HepG2 (cell line): ENCODE results near the gene IKZF3. TPM values are rescaled to one million over a fixed set of nuclear protein-coding genes. Genes with fewer than 3 reads are reported as not detected.

Experiments used
- AKAP8 ChIP-seq: sonication (generic); formaldehyde crosslinking; IDR thresholded peaks from 2 replicates; pipeline ENCODE4 v1.5.1; 2020; ENCODE audit warnings: mild to moderate bottlenecking, missing genetic modification reagents
- FOXJ3 ChIP-seq: sonication (generic); formaldehyde crosslinking; IDR thresholded peaks from 2 replicates; pipeline ENCODE4 v1.4.0; 2020; ENCODE audit warnings: missing genetic modification reagents, mild to moderate bottlenecking, borderline replicate concordance
- GPBP1L1 ChIP-seq: sonication (generic); formaldehyde crosslinking; IDR thresholded peaks from 2 replicates; pipeline ENCODE4 v1.5.0; 2020; ENCODE audit warnings: mild to moderate bottlenecking, missing genetic modification reagents
- GTF3A ChIP-seq: sonication (generic); formaldehyde crosslinking; conservative IDR thresholded peaks from 2 replicates; pipeline ENCODE4 v1.4.0; 2020; ENCODE audit warnings: mild to moderate bottlenecking, missing genetic modification reagents
- KAT7 ChIP-seq: IDR thresholded peaks from 2 replicates; pipeline ENCODE4 v1.6.1; 2018; ENCODE audit warnings: borderline replicate concordance, missing compliant biosample characterization
- MEF2D ChIP-seq: sonication (generic); formaldehyde crosslinking; IDR thresholded peaks from 2 replicates; pipeline ENCODE4 v1.5.1; 2020; ENCODE audit warnings: mild to moderate bottlenecking, missing genetic modification reagents
- NCOA5 ChIP-seq: sonication (generic); formaldehyde crosslinking; IDR thresholded peaks from 2 replicates; pipeline ENCODE4 v1.4.0; 2020; ENCODE audit warnings: missing genetic modification reagents
- NFKB2 ChIP-seq: sonication (generic); formaldehyde crosslinking; IDR thresholded peaks from 2 replicates; pipeline ENCODE4 v1.4.0; 2020; ENCODE audit warnings: missing genetic modification reagents, borderline replicate concordance
- NR2F1 ChIP-seq, 2 experiments: fragments of 450-650 bp in 1 of 2; formaldehyde crosslinking in 1 of 2; IDR thresholded peaks; 2 replicates each; pipeline versions ENCODE4 v1.5.0 to v1.6.1; 2016 to 2020; ENCODE audit warnings: mild to moderate bottlenecking in 1 of 2, missing compliant biosample characterization in 1 of 2, missing genetic modification reagents in 1 of 2, moderate library complexity in 1 of 2
- PHF20 ChIP-seq: sonication (generic); formaldehyde crosslinking; IDR thresholded peaks from 2 replicates; pipeline ENCODE4 v1.5.0; 2020; ENCODE audit warnings: mild to moderate bottlenecking, missing genetic modification reagents
- PLRG1 ChIP-seq: fragments of 450-650 bp; conservative IDR thresholded peaks from 2 replicates; pipeline ENCODE4 v1.6.1; 2016
- RBM39 ChIP-seq: fragments of 200-400 bp; formaldehyde crosslinking; IDR thresholded peaks from one replicate; pipeline ENCODE4 v1.6.1; 2018; ENCODE audit warnings: antibody characterized with exemption, mild to moderate bottlenecking, low read depth, low read length; ENCODE audit not compliant: poor library complexity, severe bottlenecking
- SMAD9 ChIP-seq: sonication (generic); formaldehyde crosslinking; IDR thresholded peaks from 2 replicates; pipeline ENCODE4 v1.5.1; 2020; ENCODE audit warnings: mild to moderate bottlenecking, missing genetic modification reagents
- STAG1 ChIP-seq: sonication (generic); formaldehyde crosslinking; IDR thresholded peaks from 2 replicates; pipeline ENCODE4 v1.4.0; 2020; ENCODE audit warnings: missing genetic modification reagents
- THRA ChIP-seq: sonication (generic); formaldehyde crosslinking; IDR thresholded peaks from 2 replicates; pipeline ENCODE4 v1.4.0; 2020; ENCODE audit warnings: missing genetic modification reagents, borderline replicate concordance
- ZNF142 ChIP-seq: sonication (generic); formaldehyde crosslinking; IDR thresholded peaks from 2 replicates; pipeline ENCODE4 v1.4.0; 2020; ENCODE audit warnings: missing genetic modification reagents
- ZNF230 ChIP-seq: sonication (generic); formaldehyde crosslinking; IDR thresholded peaks from 2 replicates; pipeline ENCODE4 v1.4.0; 2020; ENCODE audit warnings: mild to moderate bottlenecking, missing genetic modification reagents
- ZNF264 ChIP-seq: sonication (generic); formaldehyde crosslinking; IDR thresholded peaks from 2 replicates; pipeline ENCODE4 v1.4.0; 2020; ENCODE audit warnings: missing genetic modification reagents
- ZNF749 ChIP-seq: sonication (generic); formaldehyde crosslinking; IDR thresholded peaks from 2 replicates; pipeline ENCODE4 v1.8.0; 2022; ENCODE audit warnings: mild to moderate bottlenecking, missing genetic modification reagents, moderate library complexity, borderline replicate concordance
- ZNF839 ChIP-seq: sonication (generic); formaldehyde crosslinking; IDR thresholded peaks from 2 replicates; pipeline ENCODE4 v1.4.0; 2020; ENCODE audit warnings: missing genetic modification reagents, mild to moderate bottlenecking, borderline replicate concordance
- ZSCAN20 ChIP-seq: sonication (generic); formaldehyde crosslinking; IDR thresholded peaks from 2 replicates; pipeline ENCODE4 v1.4.0; 2020; ENCODE audit warnings: missing genetic modification reagents, mild to moderate bottlenecking, borderline replicate concordance
- polyA plus RNA-seq, 8 experiments: library from polyadenylated mRNA; depleted of rRNA in 3 of 8; stranded (reverse) in 7 of 8; unstranded in 1 of 8; fragments of >200 nt; fragmentation: Illumina TruSeq in 4 of 8; extraction: Trizol in 4 of 8; gene quantifications; 2 replicates each; pipeline versions ENCODE4 v1.2.1 to v1.2.3, GENCODE V29; 2011 to 2016; ENCODE audit warnings: low read depth in 4 of 8, missing spikeins in 1 of 8, mixed read lengths in 1 of 8; ENCODE audit not compliant: insufficient read depth in 1 of 8
- total RNA-seq, 5 experiments: library from RNA; depleted of rRNA; stranded (reverse); fragments of >200 nt; fragmentation: Illumina TruSeq; extraction: Trizol; gene quantifications; 2 replicates each; pipeline ENCODE4 v1.2.3, GENCODE V29; 2016; ENCODE audit warnings: low read depth in 1 of 5

Gene IKZF3
- total and polyA plus RNA-seq, 2 of the 13 experiments (the other 11 are each of a cell fraction or from before 2014, with no cell fraction given): not detected

- TF ChIP-seq ZNF142 (CRISPR knock-in tag) (peak; percentile 93), KAT7 (no peak; the same call in 1 of the 2 replicates), NR2F1 (CRISPR knock-in tag; IDR thresholded peaks at IDR 0.05) (peak in 1 of 2 experiments; percentile 39; a peak in 2 of 4 replicates), ZNF839 (peak; percentile 89; the same call in 1 of the 2 replicates), ZNF264 (CRISPR knock-in tag) (peak; percentile 95), NCOA5 (no peak), SMAD9 (CRISPR knock-in tag) (peak; percentile 97; the same call in 1 of the 2 replicates), GTF3A (0 out of 2 replicates have a peak, but pooled peaks have one; percentile 51), FOXJ3 (CRISPR knock-in tag) (no peak), PLRG1 (no peak), ZSCAN20 (CRISPR knock-in tag) (peak; percentile 97; the same call in 1 of the 2 replicates), AKAP8 (CRISPR knock-in tag) (0 out of 2 replicates have a peak, but pooled peaks have one; percentile 61), NFKB2 (CRISPR knock-in tag) (peak; percentile 99), ZNF749 (CRISPR knock-in tag) (peak; percentile 92; the same call in 1 of the 2 replicates), ZNF230 (CRISPR knock-in tag) (peak; percentile 97), MEF2D (CRISPR knock-in tag) (peak; percentile 90; the same call in 1 of the 2 replicates), STAG1 (peak; percentile 85), PHF20 (CRISPR knock-in tag) (peak; percentile 36; the same call in 1 of the 2 replicates), RBM39 (peak; percentile 81), THRA (CRISPR knock-in tag) (peak; percentile 83), GPBP1L1 (CRISPR knock-in tag) (no peak)
These were observed at the start of gene IKZF3 (continued) for GRCh38 chr17:39863918-39864746.
